ENCODE data around the gene DPYSL4.

The DPYSL4 gene

GRCh38 chr10:132241496-132241895 lies 54.7 kb downstream of the DPYSL4 start:
- DNase-seq (ENCODE audit: low read depth), result no peak
- H3K4me3 ChIP-seq (ENCODE audit: low read length), result no peak overlapping the region
- no peak for TF ChIP-seq CTCF (IDR thresholded peaks at IDR 0.05; ENCODE audit: insufficient read depth, low read depth, low read length, missing control alignments)

GRCh38 chr10:132242103-132242840 lies 55.5 kb downstream of the DPYSL4 start:
- H3K4me3 ChIP-seq (ENCODE audit: low read length), result no peak overlapping the region
- DNase-seq (ENCODE audit: low read depth), result no peak
- no peak for TF ChIP-seq CTCF (IDR thresholded peaks at IDR 0.05; ENCODE audit: insufficient read depth, low read depth, low read length, missing control alignments)

GRCh38 chr10:132243141-132243540 lies 56.4 kb downstream of the DPYSL4 start:
- TF ChIP-seq CTCF (IDR thresholded peaks at IDR 0.05; ENCODE audit: insufficient read depth, low read depth, low read length, missing control alignments), result no peak
- DNase-seq (ENCODE audit: low read depth), result no peak
- no peak overlapping the region for H3K4me3 ChIP-seq (ENCODE audit: low read length)

GRCh38 chr10:132243626-132244025 lies 56.9 kb downstream of the DPYSL4 start:
- TF ChIP-seq CTCF (IDR thresholded peaks at IDR 0.05; ENCODE audit: insufficient read depth, low read depth, low read length, missing control alignments), result no peak
- no peak for DNase-seq (ENCODE audit: low read depth)
- H3K4me3 ChIP-seq (ENCODE audit: low read length), result no peak overlapping the region

- no peak for TF ChIP-seq CTCF (IDR thresholded peaks at IDR 0.05; ENCODE audit: insufficient read depth, low read depth, low read length, missing control alignments)
- H3K4me3 ChIP-seq (ENCODE audit: low read length), result no peak overlapping the region
- DNase-seq (ENCODE audit: low read depth), result no peak
Measured at GRCh38 chr10:132245056-132245455, 58.3 kb downstream of the DPYSL4 start.

- H3K4me3 ChIP-seq (ENCODE audit: low read length), result no peak overlapping the region
- TF ChIP-seq CTCF (IDR thresholded peaks at IDR 0.05; ENCODE audit: insufficient read depth, low read depth, low read length, missing control alignments), result no peak
- DNase-seq (ENCODE audit: low read depth), result no peak
Measured at GRCh38 chr10:132246296-132246695, 59.5 kb downstream of the DPYSL4 start.

- no peak for DNase-seq (ENCODE audit: low read depth)
- H3K4me3 ChIP-seq (ENCODE audit: low read length), result no peak overlapping the region
- no peak for TF ChIP-seq CTCF (IDR thresholded peaks at IDR 0.05; ENCODE audit: insufficient read depth, low read depth, low read length, missing control alignments)
Measured at GRCh38 chr10:132247943-132248342, 61.2 kb downstream of the DPYSL4 start.
